Measurements from ENCODE around the gene SPEF2. TPM values are rescaled to one million over a fixed set of nuclear protein-coding genes. Genes with fewer than 3 reads are reported as not detected.

Gene SPEF2
- total RNA-seq, 1 experiment from 2014 or later: 4.0 TPM

- POLR2A ChIA-PET: no interaction called here
- CTCF ChIA-PET: no interaction called here
- no peaks in the 10 kb centered on the region for H3K4me1 ChIP-seq
- H3K4me1 Mint-ChIP-seq (ENCODE audit: low read depth, unreplicated experiment): no peaks in the 10 kb centered on the region
- BruUV-seq (replicated peaks): no TSS peak
- no peak for DNase-seq
- H3K4me3 ChIP-seq (ENCODE audit: low read depth, low read length): no peak overlapping the region
- no peaks in the 10 kb centered on the region for H3K27me3 ChIP-seq (replicated peaks; ENCODE audit: control insufficient read depth, insufficient read depth, low read length)
- H3K27me3 Mint-ChIP-seq (ENCODE audit: insufficient read depth, unreplicated experiment): peaks cover 2% of the 10 kb centered on the region
- H3K4me3 Mint-ChIP-seq (ENCODE audit: unreplicated experiment): no peak overlapping the region
- intact Hi-C loops (cut with micrococcal nuclease; ENCODE audit: unreplicated experiment): no loop called here
- no peaks in the 10 kb centered on the region for H3K9me3 ChIP-seq
- TF ChIP-seq CTCF (IDR thresholded peaks at IDR 0.05; ENCODE audit: insufficient read depth in 1 of 2, low read depth in 1 of 2, low read length in 1 of 2, severe bottlenecking in 1 of 2, unreplicated experiment in 1 of 2): no peak
- no peak overlapping the region for H3K27ac Mint-ChIP-seq (ENCODE audit: unreplicated experiment)
- H3K9me3 Mint-ChIP-seq (ENCODE audit: unreplicated experiment): no peaks in the 10 kb centered on the region
- H3K36me3 ChIP-seq (ENCODE audit: control insufficient read depth, insufficient read depth, low read length): no peaks in the 10 kb centered on the region
- H3K36me3 Mint-ChIP-seq (ENCODE audit: insufficient read depth, unreplicated experiment): no peaks in the 10 kb centered on the region
These were observed 235.1 kb downstream of the SPEF2 start for GRCh38 chr5:35852773-35853172.

DNA sequence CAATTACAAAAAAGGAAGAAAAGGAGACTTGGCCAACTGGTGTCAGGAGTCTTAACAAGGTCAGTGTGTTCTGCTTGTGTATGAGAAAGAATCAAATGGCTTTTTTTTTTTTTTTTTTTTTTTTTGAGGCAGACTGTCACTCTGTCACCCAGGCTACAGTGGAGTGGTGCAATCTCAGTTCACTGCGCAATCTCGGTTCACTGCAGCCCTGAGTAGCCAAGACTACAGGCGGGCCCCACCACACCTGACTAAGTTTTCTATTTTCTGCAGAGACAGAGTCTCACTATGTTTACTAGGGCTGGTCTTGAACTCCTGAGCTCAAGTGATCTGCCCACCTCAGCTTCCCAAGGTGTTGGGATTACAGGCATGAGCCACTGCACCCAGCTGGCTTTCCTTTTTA is 236.0 kb downstream of the SPEF2 start:
- H3K36me3 Mint-ChIP-seq (ENCODE audit: insufficient read depth, unreplicated experiment): no peaks in the 10 kb centered on the region
- ChIA-PET CTCF (no interaction called here), POLR2A (no interaction called here)
- no peaks in the 10 kb centered on the region for H3K36me3 ChIP-seq (ENCODE audit: control insufficient read depth, insufficient read depth, low read length)
- H3K4me1 Mint-ChIP-seq (ENCODE audit: low read depth, unreplicated experiment): no peaks in the 10 kb centered on the region
- H3K27me3 ChIP-seq (replicated peaks; ENCODE audit: control insufficient read depth, insufficient read depth, low read length): no peaks in the 10 kb centered on the region
- no peak for DNase-seq
- BruUV-seq (replicated peaks): no TSS peak
- H3K4me1 ChIP-seq: no peaks in the 10 kb centered on the region
- H3K4me3 Mint-ChIP-seq (ENCODE audit: unreplicated experiment): no peak overlapping the region
- no peaks in the 10 kb centered on the region for H3K9me3 Mint-ChIP-seq (ENCODE audit: unreplicated experiment)
- no peak overlapping the region for H3K4me3 ChIP-seq (ENCODE audit: low read depth, low read length)
- intact Hi-C loops (cut with micrococcal nuclease; ENCODE audit: unreplicated experiment): no loop called here
- H3K9me3 ChIP-seq: no peaks in the 10 kb centered on the region
- no peak for TF ChIP-seq CTCF (IDR thresholded peaks at IDR 0.05; ENCODE audit: insufficient read depth in 1 of 2, low read depth in 1 of 2, low read length in 1 of 2, severe bottlenecking in 1 of 2, unreplicated experiment in 1 of 2)
- H3K27ac Mint-ChIP-seq (ENCODE audit: unreplicated experiment): no peak overlapping the region
- peaks cover 2% of the 10 kb centered on the region for H3K27me3 Mint-ChIP-seq (ENCODE audit: insufficient read depth, unreplicated experiment)

- no TSS peak for BruUV-seq (replicated peaks)
- POLR2A ChIA-PET: no interaction called here
- H3K4me3 Mint-ChIP-seq (ENCODE audit: unreplicated experiment): no peak overlapping the region
- no peaks in the 10 kb centered on the region for H3K9me3 Mint-ChIP-seq (ENCODE audit: unreplicated experiment)
- no peak for TF ChIP-seq CTCF (IDR thresholded peaks at IDR 0.05; ENCODE audit: insufficient read depth in 1 of 2, low read depth in 1 of 2, low read length in 1 of 2, severe bottlenecking in 1 of 2, unreplicated experiment in 1 of 2)
- H3K4me1 Mint-ChIP-seq (ENCODE audit: low read depth, unreplicated experiment): no peaks in the 10 kb centered on the region
- peaks cover 2% of the 10 kb centered on the region for H3K27me3 Mint-ChIP-seq (ENCODE audit: insufficient read depth, unreplicated experiment)
- H3K27me3 ChIP-seq (replicated peaks; ENCODE audit: control insufficient read depth, insufficient read depth, low read length): no peaks in the 10 kb centered on the region
- no peak overlapping the region for H3K27ac Mint-ChIP-seq (ENCODE audit: unreplicated experiment)
- DNase-seq: no peak
- H3K36me3 Mint-ChIP-seq (ENCODE audit: insufficient read depth, unreplicated experiment): no peaks in the 10 kb centered on the region
- no peaks in the 10 kb centered on the region for H3K36me3 ChIP-seq (ENCODE audit: control insufficient read depth, insufficient read depth, low read length)
- CTCF ChIA-PET: no interaction called here
- no peaks in the 10 kb centered on the region for H3K9me3 ChIP-seq
- H3K4me1 ChIP-seq: no peaks in the 10 kb centered on the region
- intact Hi-C loops (cut with micrococcal nuclease; ENCODE audit: unreplicated experiment): no loop called here
- no peak overlapping the region for H3K4me3 ChIP-seq (ENCODE audit: low read depth, low read length)
These were observed 236.6 kb downstream of the SPEF2 start for GRCh38 chr5:35854248-35854647.

All from Caco-2 (cell line).